Pancreas (tissue), 10 donors: ENCODE results near the gene PEMT. TPM values are rescaled to one million over a fixed set of nuclear protein-coding genes. Genes with fewer than 3 reads are reported as not detected.

Experiments
- ATAC-seq, 4 donors: fragments of 200-7000 bp; cut with Tn5 transposase; one replicate each; pipeline versions ENCODE4 v1.8.0 to v1.9.1; 2020; ENCODE audit warnings: mild to moderate bottlenecking in 4 of 4, moderate library complexity in 4 of 4
- DNase-seq, 6 donors: peaks; one replicate each; pipeline ENCODE4 v3.0.0-alpha.2; 2020
- FAIRE-seq: peaks from 2 replicates; lab custom pipeline; 2012; peaks lifted over from hg19 to GRCh38; lab: Jason Lieb, UNC
- H3K27ac ChIP-seq, 4 donors: fragments of 200-600 bp; sonication (generic); 1 replicate in 3 of 4; 2 replicates in 1 of 4; pipeline versions ENCODE4 v1.5.0 to v1.8.0; 2020
- H3K27me3 ChIP-seq, 4 donors: fragments of 200-600 bp; one replicate each; pipeline ENCODE4 v1.8.0; 2021
- H3K36me3 ChIP-seq, 3 donors: fragments of 200-600 bp; sonication (generic) in 1 of 3; one replicate each; pipeline versions ENCODE4 v1.5.0 to v1.8.0; 2020 to 2021
- H3K4me1 ChIP-seq, 3 donors: fragments of 200-600 bp; one replicate each; pipeline ENCODE4 v1.8.0; 2021
- H3K4me3 ChIP-seq, 4 donors: fragments of 200-600 bp; sonication (generic) in 2 of 4; one replicate each; pipeline versions ENCODE4 v1.5.0 to v1.8.0; 2020 to 2021
- H3K9me3 ChIP-seq, 4 donors: fragments of 200-600 bp; one replicate each; pipeline ENCODE4 v1.8.0; 2021
- WGBS, 2 donors: extraction: QIAGEN DNeasy Blood & Tissue Kit; methylation state at CpG; one replicate each; pipeline ENCODE4 v1.1.7; 2013; 5-methylcytosine and 5-hydroxymethylcytosine counted together
- intact Hi-C, 3 donors: fragments of 100-400 bp; cut with DNase I; formaldehyde crosslinking; loops; one replicate each; pipeline versions ENCODE4 v1.11.1 to v1.14.2; 2022
- polyA plus RNA-seq, 2 donors: library from polyadenylated mRNA; stranded (reverse); fragments of 200-250 nt; gene quantifications; one replicate each; pipeline ENCODE4 v1.2.3, GENCODE V29; 2013
- total RNA-seq, 6 donors: library from RNA; stranded (reverse); fragmentation: NEBNext Ultra II Directional in 4 of 6; extraction: Animal tissue kit (Norgen Biotek cat#: 25700) in 4 of 6; gene quantifications; one replicate each; pipeline versions ENCODE4 v1.2.1 to v1.2.4, GENCODE V29; 2021 to 2023
- TF ChIP-seq, protein P1 (sequence below), 4 donors: fragments of 200-600 bp; sonication (generic) in 3 of 4; IDR thresholded peaks; one replicate each; pipeline versions ENCODE4 v1.5.0 to v1.8.0; 2021; ENCODE audit warnings: antibody characterized with exemption in 4 of 4
- donor health status: healthy with polysubstance abuse.
- donor health status: DM: no; HTN: no; CAD: no; lungs with moderate emphysema.
- donor health status: DM: no; HTN: no; CAD: no.
- donor health status: control.
- donor health status: control.
- donor health status: Bipolar disorder and iron deficiency.
- donor health status: DM: yes; HTN: yes; CAD: no.
- donor health status: DM: no; HTN: no; CAD: no.
- donor health status: DM: no; HTN: no; CAD: no.
- donor health status: DM: yes; HTN: yes; CAD: no.

The PEMT gene
- total and polyA plus RNA-seq, 8 donors, result 14.8 to 109 (median 24.6) TPM

DNA sequence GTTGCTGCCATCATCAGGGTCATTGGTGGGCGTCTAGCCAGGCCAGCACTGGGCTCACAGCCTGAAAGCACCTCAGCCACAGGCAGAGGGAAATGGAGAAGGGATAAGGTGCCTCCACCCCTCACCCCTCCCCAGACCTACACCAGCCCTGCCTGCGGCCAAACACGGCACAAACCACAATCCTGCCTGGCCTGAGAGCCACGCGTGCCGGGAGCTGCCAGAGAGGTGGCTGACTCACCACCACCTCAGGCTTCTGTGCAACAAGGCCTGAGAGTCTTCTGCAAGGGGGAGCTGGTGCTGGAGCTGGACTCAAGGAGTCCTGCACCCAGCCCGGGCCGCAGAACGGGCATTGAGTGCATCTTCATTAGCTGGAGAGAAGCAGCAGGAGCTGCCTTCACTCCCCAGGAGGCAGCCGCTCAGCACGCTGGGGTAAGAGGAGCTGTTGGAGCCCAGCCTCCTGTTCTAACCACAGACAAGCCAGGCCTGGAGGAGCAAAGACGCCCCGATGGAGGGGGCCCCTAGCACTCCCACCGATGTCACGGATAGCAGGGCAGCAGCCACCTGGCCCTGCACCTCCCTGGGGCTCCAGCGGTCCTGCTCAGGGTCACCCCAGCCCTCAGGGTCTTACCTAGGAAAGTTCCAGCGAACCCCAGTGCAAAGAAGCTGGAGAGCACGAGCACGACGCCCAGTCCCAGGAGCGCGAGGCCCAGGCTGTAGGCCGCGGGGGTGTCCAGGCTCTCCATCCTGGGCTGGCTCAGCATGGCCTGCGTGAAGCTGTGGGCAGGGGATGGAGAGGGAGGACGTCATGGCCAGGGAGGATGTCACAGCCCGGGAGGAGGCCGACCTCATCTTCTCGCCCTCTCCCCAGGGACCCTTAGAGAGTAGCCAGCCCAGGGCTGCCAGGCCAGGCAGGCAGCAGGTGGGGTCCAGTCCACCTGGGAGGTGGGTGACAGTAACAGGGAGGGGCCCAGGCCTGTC lies 79.3 kb downstream of the PEMT start:
- intact Hi-C loops, result no loop called here
- H3K36me3 ChIP-seq, result no peaks in the 10 kb centered on the region
- ATAC-seq (peak in 2 of 4 donors; percentile 11 to 17), FAIRE-seq (no peak), DNase-seq (peak in 3 of 6 donors; percentile 14 to 52 (median 51))
- no peaks in the 10 kb centered on the region for H3K9me3 ChIP-seq
- WGBS, 2 donors, result 88 to 90% methylated on average over 27 to 29 of the region's 29 CpGs
- no peaks in the 10 kb centered on the region for H3K4me1 ChIP-seq
- no peak overlapping the region for H3K27ac ChIP-seq
- TF ChIP-seq, protein P1, sequence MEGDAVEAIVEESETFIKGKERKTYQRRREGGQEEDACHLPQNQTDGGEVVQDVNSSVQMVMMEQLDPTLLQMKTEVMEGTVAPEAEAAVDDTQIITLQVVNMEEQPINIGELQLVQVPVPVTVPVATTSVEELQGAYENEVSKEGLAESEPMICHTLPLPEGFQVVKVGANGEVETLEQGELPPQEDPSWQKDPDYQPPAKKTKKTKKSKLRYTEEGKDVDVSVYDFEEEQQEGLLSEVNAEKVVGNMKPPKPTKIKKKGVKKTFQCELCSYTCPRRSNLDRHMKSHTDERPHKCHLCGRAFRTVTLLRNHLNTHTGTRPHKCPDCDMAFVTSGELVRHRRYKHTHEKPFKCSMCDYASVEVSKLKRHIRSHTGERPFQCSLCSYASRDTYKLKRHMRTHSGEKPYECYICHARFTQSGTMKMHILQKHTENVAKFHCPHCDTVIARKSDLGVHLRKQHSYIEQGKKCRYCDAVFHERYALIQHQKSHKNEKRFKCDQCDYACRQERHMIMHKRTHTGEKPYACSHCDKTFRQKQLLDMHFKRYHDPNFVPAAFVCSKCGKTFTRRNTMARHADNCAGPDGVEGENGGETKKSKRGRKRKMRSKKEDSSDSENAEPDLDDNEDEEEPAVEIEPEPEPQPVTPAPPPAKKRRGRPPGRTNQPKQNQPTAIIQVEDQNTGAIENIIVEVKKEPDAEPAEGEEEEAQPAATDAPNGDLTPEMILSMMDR (IDR thresholded peaks at IDR 0.05), result no peak
- no peaks in the 10 kb centered on the region for H3K27me3 ChIP-seq
- H3K4me3 ChIP-seq, result no peak overlapping the region

DNA sequence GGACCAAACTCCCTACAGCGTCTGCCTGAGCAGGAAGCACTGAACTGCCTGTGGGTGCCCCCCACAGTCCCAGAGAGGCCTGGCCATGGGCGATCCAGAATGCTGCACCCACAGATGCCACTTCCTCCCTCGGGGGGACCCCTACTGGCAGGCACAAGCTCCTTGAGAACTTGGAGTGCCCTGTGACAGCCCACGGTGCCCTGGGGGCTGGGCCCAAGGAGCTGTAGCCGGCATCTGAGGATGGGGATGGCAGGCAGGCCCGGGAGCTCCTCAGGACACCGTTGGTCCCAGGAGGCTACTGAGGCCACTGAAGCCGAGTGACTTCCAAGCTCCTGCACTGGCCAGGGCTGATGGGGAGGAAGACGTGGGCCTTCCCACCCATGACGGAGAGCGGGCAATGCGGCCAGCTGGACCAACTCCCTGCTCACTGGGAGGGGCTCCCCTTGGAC lies 80.2 kb downstream of the PEMT start:
- TF ChIP-seq, protein P1 (IDR thresholded peaks at IDR 0.05), result no peak
- Histone ChIP-seq H3K4me3 (no peak overlapping the region), H3K36me3 (no peaks in the 10 kb centered on the region), H3K27me3 (no peaks in the 10 kb centered on the region), H3K9me3 (no peaks in the 10 kb centered on the region), H3K4me1 (no peaks in the 10 kb centered on the region), H3K27ac (no peak overlapping the region)
- WGBS, 2 donors, result 88 to 91% methylated on average over 9 to 12 of the region's 12 CpGs
- intact Hi-C loops, result no loop called here
- peak in 1 of 6 donors; percentile 54 for DNase-seq
- no peak for ATAC-seq
- FAIRE-seq, result no peak

DNA sequence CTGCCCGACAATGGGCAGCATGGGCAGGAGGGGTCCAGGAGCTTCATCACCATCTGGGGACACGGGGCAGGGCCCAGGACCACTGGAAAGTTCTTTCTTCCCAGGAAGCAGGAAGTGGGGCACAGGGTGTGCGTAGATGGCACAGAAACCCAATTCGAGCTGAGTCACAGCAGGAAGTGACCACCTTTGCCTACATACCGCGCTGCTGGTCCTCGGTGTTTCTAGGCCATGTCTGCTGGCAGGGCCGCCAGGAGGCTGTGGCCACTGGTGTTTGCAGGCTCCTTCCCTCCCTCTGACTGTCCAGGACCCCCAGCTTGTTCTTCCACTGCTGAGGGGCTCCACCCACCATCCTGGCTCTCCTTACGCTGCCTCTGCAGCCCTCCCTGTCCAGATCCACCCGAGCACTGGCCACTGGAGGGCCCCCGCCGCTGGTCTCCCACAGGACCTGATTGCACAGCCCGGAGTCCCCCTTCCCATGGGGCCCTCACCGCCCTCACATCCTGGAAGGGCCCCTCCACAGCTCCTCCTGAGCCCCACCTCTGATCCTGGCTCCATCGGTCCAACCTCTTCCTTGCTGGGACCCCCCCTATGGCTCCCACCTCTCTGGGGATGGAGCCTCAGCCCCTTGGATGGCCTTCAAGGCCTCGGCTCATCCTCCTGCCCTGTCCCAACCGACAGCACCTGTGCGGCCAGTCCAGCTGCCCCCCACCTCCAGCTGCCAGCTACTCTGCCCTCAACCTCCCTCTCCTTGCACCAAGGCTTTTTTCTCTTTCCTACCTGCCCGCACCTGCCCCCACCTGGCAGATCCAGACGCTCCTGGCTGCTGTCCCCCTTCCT lies 80.8 kb downstream of the PEMT start:
- DNase-seq (peak in 3 of 6 donors; percentile 15 to 65 (median 53)), ATAC-seq (no peak), FAIRE-seq (no peak)
- intact Hi-C loops, result no loop called here
- TF ChIP-seq, protein P1 (IDR thresholded peaks at IDR 0.05), result no peak
- Histone ChIP-seq H3K4me3 (no peak overlapping the region), H3K27ac (no peak overlapping the region), H3K4me1 (no peaks in the 10 kb centered on the region), H3K9me3 (no peaks in the 10 kb centered on the region), H3K36me3 (no peaks in the 10 kb centered on the region), H3K27me3 (no peaks in the 10 kb centered on the region)
- WGBS, 2 donors, result 91 to 93% methylated on average over 20 of the region's 20 CpGs

DNA sequence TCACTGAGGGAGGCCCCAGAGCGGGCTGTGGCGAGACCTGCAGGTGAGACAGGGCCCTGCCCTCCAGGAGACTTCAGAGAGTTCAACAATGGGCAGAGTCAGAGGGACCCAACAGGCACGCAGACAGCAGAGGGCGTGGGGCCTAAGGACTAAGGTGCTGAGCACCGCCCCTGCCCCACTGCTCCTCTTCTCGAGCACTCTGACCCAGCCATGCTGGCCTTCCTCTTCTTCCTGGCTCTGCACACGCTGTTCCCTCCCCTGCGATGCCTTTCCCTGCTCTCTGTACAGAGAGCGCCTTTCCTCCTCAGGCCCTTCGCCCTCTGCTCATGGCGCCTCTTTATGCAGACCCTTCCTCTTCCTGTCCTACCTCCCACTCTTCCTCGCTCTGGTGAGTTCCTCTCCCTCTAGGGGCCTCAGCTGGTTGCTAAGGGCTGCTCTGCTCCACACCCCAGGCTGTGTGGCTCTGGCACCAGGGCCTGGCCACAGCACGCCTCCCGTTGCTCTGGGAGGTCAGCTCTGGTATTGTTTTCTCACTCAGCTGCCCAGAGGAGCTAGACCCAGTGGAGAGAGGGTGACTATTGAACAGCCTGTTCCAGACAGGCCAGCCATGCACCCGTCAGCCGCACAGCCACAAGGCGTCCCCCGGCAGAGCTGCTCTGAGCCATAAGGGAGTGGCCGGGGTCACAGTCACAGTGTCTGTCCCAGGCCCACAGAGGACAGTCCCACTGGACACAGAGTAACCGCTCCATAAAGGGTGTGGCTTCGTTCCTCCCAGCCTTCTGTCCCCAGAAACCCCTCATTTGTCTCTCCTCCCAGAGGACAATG lies 81.7 kb downstream of the PEMT start:
- H3K4me1 ChIP-seq, result no peaks in the 10 kb centered on the region
- DNase-seq, result peak in 2 of 6 donors; percentile 43 to 52
- no peak overlapping the region for H3K27ac ChIP-seq
- TF ChIP-seq, protein P1 (IDR thresholded peaks at IDR 0.05), result no peak
- no peak for ATAC-seq
- no peaks in the 10 kb centered on the region for H3K36me3 ChIP-seq
- 95 to 97% methylated on average over 20 to 21 of the region's 21 CpGs for WGBS, 2 donors
- H3K4me3 ChIP-seq, result no peak overlapping the region
- no peaks in the 10 kb centered on the region for H3K27me3 ChIP-seq
- H3K9me3 ChIP-seq, result no peaks in the 10 kb centered on the region
- intact Hi-C loops, result no loop called here
- no peak for FAIRE-seq
